Sigmoid colon (tissue), 4 donors: Measurements from ENCODE around the gene SEMA3G.

Experiments used
- CTCF ChIP-seq, 4 experiments: fragments of 450-650 bp in 3 of 4; fragments of 200-600 bp in 1 of 4; IDR thresholded peaks; one replicate each; pipeline ENCODE4 v1.5.1; 2016 to 2019; ENCODE audit warnings: antibody characterized with exemption in 4 of 4, mild to moderate bottlenecking in 3 of 4, moderate library complexity in 2 of 4
- EP300 ChIP-seq, 4 donors: sonication (generic); formaldehyde crosslinking; IDR thresholded peaks; one replicate each; pipeline ENCODE4 v1.6.1; 2017; ENCODE audit warnings: antibody characterized with exemption in 4 of 4
- POLR2A ChIP-seq, 2 donors: fragments of 450-650 bp; IDR thresholded peaks; one replicate each; pipeline ENCODE4 v1.6.1; 2016; ENCODE audit warnings: antibody characterized with exemption in 2 of 2, mild to moderate bottlenecking in 2 of 2, moderate library complexity in 2 of 2
- POLR2AphosphoS5 ChIP-seq, 4 donors: sonication (generic); formaldehyde crosslinking; IDR thresholded peaks; one replicate each; pipeline ENCODE4 v1.6.1; 2017; ENCODE audit warnings: antibody characterized with exemption in 4 of 4

DNA sequence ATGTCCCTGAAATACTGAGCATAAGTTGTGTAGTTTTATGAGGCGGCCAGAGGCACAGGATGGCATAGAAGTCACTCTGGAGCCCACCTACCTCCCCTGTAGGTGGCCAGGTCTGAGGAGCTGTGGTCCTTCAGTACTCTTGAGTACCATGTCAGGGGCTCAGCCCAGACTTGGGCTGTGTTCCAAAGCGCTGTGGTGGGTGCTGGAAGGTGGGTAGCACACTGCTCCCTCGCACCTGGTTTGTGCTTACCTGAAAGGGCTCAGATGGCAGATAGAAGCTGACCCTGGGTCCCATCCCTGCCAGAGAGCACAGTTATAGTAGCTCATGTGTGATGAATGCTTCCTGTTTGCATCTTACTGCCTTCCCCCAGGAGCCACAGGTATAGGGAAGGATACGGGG, 26.0 kb upstream of the SEMA3G start:
- TF ChIP-seq CTCF (IDR thresholded peaks at IDR 0.05) = no peak
- no peak for TF ChIP-seq POLR2AphosphoS5 (IDR thresholded peaks at IDR 0.05)
- no peak for TF ChIP-seq POLR2A (IDR thresholded peaks at IDR 0.05)
- TF ChIP-seq EP300 (IDR thresholded peaks at IDR 0.05) = no peak
